GM12875 (cell line): ENCODE results near the gene PIP5K1A.

Experiments
- H3K4me3 ChIP-seq: one replicate; pipeline ENCODE4 v1.5.1; 2011; ENCODE audit warnings: low read depth, low read length, control low read depth
- CTCF ChIP-seq: IDR thresholded peaks from 2 replicates; pipeline ENCODE4 v1.5.1; 2011; ENCODE audit warnings: low read depth, mild to moderate bottlenecking, control low read depth, inconsistent platforms, low read length, moderate library complexity, borderline replicate concordance; ENCODE audit not compliant: insufficient read depth

The PIP5K1A gene

GRCh38 chr1:151237678-151238466 lies 39.5 kb downstream of the PIP5K1A start:
- no peak overlapping the region for H3K4me3 ChIP-seq

GRCh38 chr1:151238467-151238739 lies 40.1 kb downstream of the PIP5K1A start:
- TF ChIP-seq CTCF = no peak
- no peak overlapping the region for H3K4me3 ChIP-seq

More at GRCh38 chr1:151237678-151238466, 39.5 kb downstream of the PIP5K1A start:
- TF ChIP-seq CTCF = no peak

- no peak for TF ChIP-seq CTCF
- no peak overlapping the region for H3K4me3 ChIP-seq
Observed at GRCh38 chr1:151242442-151242841, 44.1 kb downstream of the PIP5K1A start.

GRCh38 chr1:151243683-151244216 lies 45.4 kb downstream of the PIP5K1A start:
- TF ChIP-seq CTCF = no peak
- H3K4me3 ChIP-seq = no peak overlapping the region

- no peak overlapping the region for H3K4me3 ChIP-seq
- no peak for TF ChIP-seq CTCF
Observed at GRCh38 chr1:151246786-151247185, 48.4 kb downstream of the PIP5K1A start.

GRCh38 chr1:151251656-151252470 lies 53.5 kb downstream of the PIP5K1A start:
- H3K4me3 ChIP-seq = no peak overlapping the region
- TF ChIP-seq CTCF = peak; percentile 73
